Left lobe of liver (tissue), 1 donor: ENCODE results near the gene FNDC4. TPM values are rescaled to one million over a fixed set of nuclear protein-coding genes. Genes with fewer than 3 reads are reported as not detected.

Source experiments
- total RNA-seq: library from RNA; stranded (reverse); gene quantifications from one replicate; pipeline ENCODE4 v1.2.1, GENCODE V29; 2021
- donor health status: DM: no; HTN: yes; CAD: no.

FNDC4 gene
- total RNA-seq, 1 donor from 2014 or later = 61.2 TPM

Other genes with a start within 250 kb of the FNDC4 start
- gene SLC30A3, start 232.2 kb downstream of the FNDC4 start, total RNA-seq = not detected
- gene DNAJC5G, start 219.8 kb downstream of the FNDC4 start, total RNA-seq = not detected
- not detected for gene TRIM54, start 212.8 kb downstream of the FNDC4 start, total RNA-seq
- gene UCN, start 186.8 kb downstream of the FNDC4 start, total RNA-seq = 2.2 TPM
- gene MPV17, start 172.1 kb downstream of the FNDC4 start, total RNA-seq = 18.3 TPM
- gene GTF3C2, start 138.4 kb downstream of the FNDC4 start, total RNA-seq = 19.2 TPM
- gene EIF2B4, start 124.9 kb downstream of the FNDC4 start, total RNA-seq = 17.4 TPM
- gene SNX17, start 124.6 kb downstream of the FNDC4 start, total RNA-seq = 56.1 TPM
- gene ZNF513, start 114.5 kb downstream of the FNDC4 start, total RNA-seq = 10.5 TPM
- 23.3 TPM for gene PPM1G, start 85.6 kb downstream of the FNDC4 start, total RNA-seq
- gene NRBP1, start 66.6 kb downstream of the FNDC4 start, total RNA-seq = 37.2 TPM
- gene KRTCAP3, start 52.8 kb downstream of the FNDC4 start, total RNA-seq = 7.1 TPM
- 7.4 TPM for gene IFT172, start 5.5 kb downstream of the FNDC4 start, total RNA-seq
- 142 TPM for gene GCKR, start 1.6 kb upstream of the FNDC4 start, total RNA-seq
- 6.7 TPM for gene ZNF512, start 87.8 kb upstream of the FNDC4 start, total RNA-seq
- 1.2 TPM for gene CCDC121, start 133.8 kb upstream of the FNDC4 start, total RNA-seq
- gene GPN1, start 133.8 kb upstream of the FNDC4 start, total RNA-seq = 8.6 TPM
- 12.2 TPM for gene SUPT7L, start 168.4 kb upstream of the FNDC4 start, total RNA-seq
- gene SLC4A1AP, start 168.7 kb upstream of the FNDC4 start, total RNA-seq = 7.6 TPM